Heart left ventricle (tissue), 13 donors: Measurements from ENCODE around the gene GYS1.

ENCODE experiments used
- CTCF ChIP-seq, 12 donors: fragments of 200-600 bp; sonication (generic) in 4 of 12; IDR thresholded peaks; one replicate each; pipeline versions ENCODE4 v1.5.0 to v1.8.0; 2018 to 2022; ENCODE audit warnings: antibody characterized with exemption in 12 of 12, mild to moderate bottlenecking in 5 of 12
- POLR2A ChIP-seq, 2 donors: fragments of 450-650 bp; IDR thresholded peaks; one replicate each; pipeline ENCODE4 v1.6.1; 2017; ENCODE audit warnings: antibody characterized with exemption in 2 of 2, mild to moderate bottlenecking in 2 of 2, moderate library complexity in 2 of 2
- donor health status: ischemic (EF 13 %, LVEDD 7.1; RV severe dilation, severe dysfunction).
- donor health status: DM: no; HTN: yes; CAD: no.
- donor health status: DM: no; HTN: no; CAD: no.
- donor health status: ischemic (EF 25% LVEDD 6.9; RV normal size, moderate dysfunction).
- donor health status: ischemic (EF 25% LVEDD 5.7; RV mildly dilated, moderate dysfunction).
- donor health status: ischemic (EF 35%, LVEDD 5.7; RV mildly dilated, moderate dysfunction).
- donor health status: nonischemic (EF 11% LVEDD 7.7; RV severe dilation, severe dysfunction).
- donor health status: DM: yes; HTN: yes; CAD: no.
- donor health status: PGD.
- donor health status: ischemic (EF 29% LVEDD 5.4; RV normal size, mild dysfunction).
- donor health status: nonischemic (EF 23%, LVEDD 6.1; RV moderate dilation, normal function).

GRCh38 chr19:48990400-48990799 lies 2.7 kb downstream of the GYS1 start:
- TF ChIP-seq CTCF (IDR thresholded peaks at IDR 0.05) (no peak), POLR2A (IDR thresholded peaks at IDR 0.05) (no peak)
